HFFc6 (cell line): ENCODE measurements around the gene CTNNB1. TPM values are rescaled to one million over a fixed set of nuclear protein-coding genes. Genes with fewer than 3 reads are reported as not detected.
A peak's percentile ranks its signal among the peaks of the same experiment; 100 is the strongest.

Experiments used
- DNase-seq: peaks from one replicate; pipeline ENCODE4 v3.0.0-alpha.2; 2018
- H3K27ac Mint-ChIP-seq: 2 replicates; pipeline ENCODE4 v1.8.0; 2020; ENCODE audit warnings: mild to moderate bottlenecking, mixed read lengths
- H3K27me3 Mint-ChIP-seq: 2 replicates; pipeline ENCODE4 v1.8.0; 2021; ENCODE audit warnings: mild to moderate bottlenecking, moderate library complexity, mixed read lengths; ENCODE audit not compliant: insufficient read depth
- H3K36me3 Mint-ChIP-seq: 2 replicates; pipeline ENCODE4 v1.8.0; 2021; ENCODE audit warnings: low read depth, mixed read lengths
- H3K4me1 Mint-ChIP-seq: 2 replicates; pipeline ENCODE4 v1.8.0; 2020; ENCODE audit warnings: low read depth, mixed read lengths
- H3K4me3 Mint-ChIP-seq: 2 replicates; pipeline ENCODE4 v1.8.0; 2020; ENCODE audit warnings: mild to moderate bottlenecking, moderate library complexity, mixed read lengths
- H3K9me3 Mint-ChIP-seq: 2 replicates; pipeline ENCODE4 v1.8.0; 2020; ENCODE audit warnings: mild to moderate bottlenecking, mixed read lengths
- CTCF ChIP-seq: fragments of 200-600 bp; sonication (generic); IDR thresholded peaks from 2 replicates; pipeline ENCODE4 v1.5.0; 2021; ENCODE audit warnings: antibody characterized with exemption, mild to moderate bottlenecking
- total RNA-seq, 6 experiments: library from RNA; stranded (reverse); fragmentation: NEBNext Ultra II Directional; extraction: Animal tissue kit (Norgen Biotek cat#: 25700); gene quantifications; 2 replicates in 1 of 6; 3 replicates in 5 of 6; pipeline ENCODE4 v1.2.3, GENCODE V29; 2021

The CTNNB1 gene
- total RNA-seq, 6 experiments from 2014 or later = 299 to 330 (median 312) TPM

GRCh38 chr3:41163006-41163405, 36.3 kb upstream of the CTNNB1 start:
- Mint-ChIP-seq H3K27me3 (peaks cover 8% of the 10 kb centered on the region), H3K4me1 (no peaks in the 10 kb centered on the region), H3K36me3 (no peaks in the 10 kb centered on the region), H3K9me3 (no peaks in the 10 kb centered on the region), H3K4me3 (no peak overlapping the region), H3K27ac (no peak overlapping the region)
- no peak for DNase-seq
- TF ChIP-seq CTCF = no peak

GRCh38 chr3:41163421-41163820, 35.9 kb upstream of the CTNNB1 start:
- Mint-ChIP-seq H3K27me3 (peaks cover 8% of the 10 kb centered on the region), H3K4me3 (no peak overlapping the region), H3K27ac (no peak overlapping the region), H3K36me3 (no peaks in the 10 kb centered on the region), H3K9me3 (no peaks in the 10 kb centered on the region; the same call in 1 of the 2 replicates), H3K4me1 (no peaks in the 10 kb centered on the region)
- TF ChIP-seq CTCF = no peak
- no peak for DNase-seq

- DNase-seq = no peak
- peaks cover 3% of the 10 kb centered on the region for H3K27me3 Mint-ChIP-seq
- H3K9me3 Mint-ChIP-seq = no peaks in the 10 kb centered on the region; the same call in 1 of the 2 replicates
- no peak overlapping the region for H3K27ac Mint-ChIP-seq
- no peaks in the 10 kb centered on the region for H3K36me3 Mint-ChIP-seq
- no peak overlapping the region for H3K4me3 Mint-ChIP-seq
- TF ChIP-seq CTCF = no peak
- H3K4me1 Mint-ChIP-seq = peaks cover 5% of the 10 kb centered on the region; the same call in 1 of the 2 replicates
Measured at GRCh38 chr3:41164777-41165176, 34.5 kb upstream of the CTNNB1 start.

GRCh38 chr3:41167722-41168497, 31.4 kb upstream of the CTNNB1 start:
- peaks cover 5% of the 10 kb centered on the region; the same call in 1 of the 2 replicates for H3K4me1 Mint-ChIP-seq
- no peaks in the 10 kb centered on the region for H3K36me3 Mint-ChIP-seq
- no peak overlapping the region for H3K27ac Mint-ChIP-seq
- H3K4me3 Mint-ChIP-seq = no peak overlapping the region
- H3K27me3 Mint-ChIP-seq = no peaks in the 10 kb centered on the region; the same call in none of the 2 replicates
- DNase-seq = no peak
- TF ChIP-seq CTCF = no peak
- no peaks in the 10 kb centered on the region; the same call in 1 of the 2 replicates for H3K9me3 Mint-ChIP-seq

- DNase-seq = peak; percentile 7
- Mint-ChIP-seq H3K36me3 (no peaks in the 10 kb centered on the region), H3K9me3 (no peaks in the 10 kb centered on the region; the same call in 1 of the 2 replicates), H3K27ac (no peak overlapping the region), H3K4me3 (no peak overlapping the region), H3K27me3 (peaks cover 2% of the 10 kb centered on the region), H3K4me1 (peaks cover 5% of the 10 kb centered on the region; the same call in 1 of the 2 replicates)
- TF ChIP-seq CTCF = no peak
Measured at GRCh38 chr3:41169023-41169422, 30.3 kb upstream of the CTNNB1 start.
